Skin epidermis (tissue), 12 donors: ENCODE data around the gene ERCC5.

Source experiments
- H3K27ac ChIP-seq, 21 experiments: fragments of 200-600 bp; sonication (generic) in 11 of 21; one replicate each; pipeline ENCODE4 v1.5.0; 2020; ENCODE audit warnings: mild to moderate bottlenecking in 3 of 21, inconsistent platforms in 2 of 21, moderate library complexity in 2 of 21
- H3K4me3 ChIP-seq, 7 experiments: fragments of 200-600 bp; sonication (generic) in 2 of 7; one replicate each; pipeline ENCODE4 v1.5.0; 2020; ENCODE audit warnings: inconsistent platforms in 2 of 7, mild to moderate bottlenecking in 2 of 7, moderate library complexity in 1 of 7

ERCC5 gene

DNA sequence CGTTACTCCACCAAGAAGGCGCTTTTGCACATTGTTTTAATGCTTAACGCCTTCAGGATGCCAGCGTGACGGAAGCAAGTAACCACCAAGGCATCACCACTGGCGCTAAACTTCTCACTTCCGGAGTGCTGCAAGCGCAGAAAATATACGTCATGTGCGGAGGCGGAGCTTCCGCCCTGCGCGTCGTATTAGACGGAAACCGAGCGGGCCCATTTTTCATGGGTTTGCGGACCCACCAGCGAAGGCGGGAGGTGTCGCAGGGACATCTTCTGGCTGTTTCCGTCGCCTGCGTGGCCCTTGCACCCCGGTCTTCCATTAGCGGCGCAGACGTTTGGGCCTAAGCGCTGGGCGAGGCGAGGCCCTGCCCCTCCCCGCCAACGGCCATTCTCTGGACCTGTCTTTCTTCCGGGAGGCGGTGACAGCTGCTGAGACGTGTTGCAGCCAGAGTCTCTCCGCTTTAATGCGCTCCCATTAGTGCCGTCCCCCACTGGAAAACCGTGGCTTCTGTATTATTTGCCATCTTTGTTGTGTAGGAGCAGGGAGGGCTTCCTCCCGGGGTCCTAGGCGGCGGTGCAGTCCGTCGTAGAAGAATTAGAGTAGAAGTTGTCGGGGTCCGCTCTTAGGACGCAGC is at the start of gene ERCC5:
Gene ERCC5, plus strand, starts transcription at position 403 of the 631 bp plus-strand sequence. CDS start 235 bp downstream, outside the sequence.
- Histone ChIP-seq H3K27ac (peak within 1 kb of the TSS; percentile 74 to 99 (median 97)), H3K4me3 (peak within 1 kb of the TSS; percentile 79 to 99 (median 94))

DNA sequence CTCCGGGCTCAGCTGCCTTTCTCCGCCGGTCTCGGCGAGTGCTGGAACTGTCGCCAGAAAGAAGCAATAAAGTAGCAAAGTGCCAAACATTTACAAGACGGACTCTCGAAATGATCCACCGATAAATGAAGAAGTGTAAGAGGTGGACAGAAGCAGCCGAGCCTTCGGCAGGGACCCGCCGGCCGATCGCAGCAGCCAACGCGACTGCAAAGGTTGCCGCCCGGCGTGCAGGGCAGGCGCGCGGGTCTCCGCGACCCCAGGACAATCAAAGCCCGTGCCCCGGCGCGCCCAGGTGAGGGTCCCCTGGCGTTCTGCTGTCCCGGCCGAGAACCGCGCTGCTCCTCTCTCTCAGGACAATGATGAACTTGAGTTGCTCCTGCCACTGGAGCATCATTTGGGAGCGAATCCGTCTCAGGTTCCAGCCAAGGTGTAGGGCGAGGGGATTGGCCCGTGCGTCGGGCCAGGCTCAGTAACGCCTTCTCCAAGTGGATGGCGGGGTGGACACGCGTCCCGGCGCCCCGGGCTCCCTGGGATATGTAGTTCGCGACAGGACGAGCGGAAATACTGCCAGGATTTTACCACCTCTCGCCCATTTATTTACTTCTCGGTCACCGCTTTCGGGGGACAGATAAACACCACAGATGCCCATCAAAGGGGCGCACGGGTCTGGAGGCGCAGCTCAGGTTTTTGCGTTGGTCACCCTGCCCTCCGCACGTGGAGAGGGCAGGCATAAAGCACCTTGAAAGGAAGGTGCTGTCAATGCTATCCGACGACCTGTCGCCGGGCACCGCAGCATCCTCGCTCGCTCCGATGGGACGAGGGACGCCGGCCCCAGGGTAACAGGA is 47.0 kb upstream of the ERCC5 start, which contains the start of the genes BIVM and POGLUT2:
Gene BIVM, plus strand, starts transcription at position 539 of the 845 bp plus-strand sequence. CDS start 8,149 bp downstream, outside the sequence.
Gene POGLUT2, minus strand, starts transcription at position 396 of the 845 bp plus-strand sequence. Its CDS starts 306 bp downstream, at position 90.
- peak within 1 kb of the TSS; percentile 49 to 76 (median 71) for H3K4me3 ChIP-seq
- peak within 1 kb of the TSS; percentile 35 to 92 (median 83) for H3K27ac ChIP-seq

DNA sequence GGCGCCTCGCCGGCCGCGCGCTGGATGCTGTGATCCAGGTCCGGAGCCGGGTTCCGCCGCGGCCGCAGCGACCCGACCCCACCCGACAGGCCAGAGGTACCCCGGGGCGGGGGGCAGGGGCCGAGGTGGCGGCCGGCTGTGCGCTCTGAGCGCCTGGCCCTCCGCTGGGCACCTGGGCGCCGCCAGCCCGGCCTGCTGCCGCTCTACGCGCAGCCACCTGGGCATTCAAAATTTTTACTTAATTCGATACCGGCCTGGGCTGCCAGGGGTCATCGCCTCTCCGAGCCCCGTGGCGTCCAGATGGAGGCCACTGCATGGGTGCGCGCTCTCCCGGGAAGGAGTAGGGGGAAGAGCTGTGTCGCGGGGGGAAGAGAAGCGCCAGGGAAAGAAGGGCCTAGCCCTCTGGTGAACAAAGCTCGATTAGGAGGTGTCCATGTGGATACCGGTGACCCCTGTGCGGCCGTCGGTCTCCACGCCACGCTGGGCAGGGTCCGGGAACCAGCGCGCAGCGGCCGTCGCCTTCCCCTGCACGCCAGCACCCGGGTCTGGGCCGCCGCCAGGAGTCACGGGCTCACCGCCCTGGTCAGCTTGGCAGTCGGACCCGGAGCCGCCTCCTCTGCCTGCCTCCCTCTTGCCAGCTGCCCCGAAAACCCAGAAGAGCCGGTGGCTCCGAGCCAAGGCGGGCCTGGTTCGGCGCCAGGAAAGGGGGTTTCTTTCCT is 46.2 kb upstream of the ERCC5 start:
- peak overlapping the region; percentile 35 to 92 (median 83) for H3K27ac ChIP-seq
- peak overlapping the region; percentile 49 to 76 (median 71) for H3K4me3 ChIP-seq

GRCh38 chr13:102800145-102801041 is 45.4 kb upstream of the ERCC5 start:
- Histone ChIP-seq H3K27ac (peak overlapping the region; percentile 60 to 92 (median 83)), H3K4me3 (peak overlapping the region; percentile 49 to 76 (median 71))

DNA sequence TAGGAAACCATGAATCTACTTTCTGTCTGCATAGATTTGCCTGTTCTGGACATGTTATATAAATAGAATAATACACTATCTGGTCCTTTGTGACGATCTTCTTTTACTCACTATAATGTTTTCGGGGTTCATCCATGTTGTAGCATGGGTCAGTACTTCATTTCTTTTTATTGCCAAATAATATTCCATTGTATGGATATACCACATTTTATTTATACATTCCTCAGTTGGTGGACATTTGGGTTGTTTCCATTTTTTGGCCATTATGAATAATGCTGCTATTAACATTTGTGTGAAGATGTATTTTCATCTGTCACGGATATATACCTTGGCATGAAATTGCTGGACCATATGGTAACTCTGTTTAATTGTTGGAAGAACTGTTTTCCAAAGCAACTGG is 40.2 kb upstream of the ERCC5 start:
- H3K27ac ChIP-seq, result no peak overlapping the region
- H3K4me3 ChIP-seq, result no peak overlapping the region

DNA sequence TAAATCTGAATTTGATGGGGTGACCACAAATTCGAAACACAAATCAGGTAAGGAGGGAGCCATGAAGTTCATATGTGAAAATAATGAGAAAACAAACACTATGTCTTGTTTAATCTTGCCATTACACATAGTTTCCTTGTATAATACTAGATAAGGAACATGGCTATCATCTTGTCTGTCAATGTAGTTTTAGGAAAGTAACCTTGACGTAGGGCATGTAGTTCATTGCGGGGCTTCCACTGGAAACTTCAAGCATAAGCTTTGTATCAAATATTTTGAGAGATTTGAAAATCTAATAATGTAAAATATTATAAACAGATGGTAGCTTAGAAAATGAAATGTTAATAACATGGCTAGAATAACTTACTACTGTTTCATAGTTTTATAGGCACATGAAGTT is 38.1 kb upstream of the ERCC5 start:
- Histone ChIP-seq H3K27ac (no peak overlapping the region), H3K4me3 (no peak overlapping the region)

- H3K27ac ChIP-seq, result no peak overlapping the region
Observed at GRCh38 chr13:102812611-102813287, 33.1 kb upstream of the ERCC5 start.

DNA sequence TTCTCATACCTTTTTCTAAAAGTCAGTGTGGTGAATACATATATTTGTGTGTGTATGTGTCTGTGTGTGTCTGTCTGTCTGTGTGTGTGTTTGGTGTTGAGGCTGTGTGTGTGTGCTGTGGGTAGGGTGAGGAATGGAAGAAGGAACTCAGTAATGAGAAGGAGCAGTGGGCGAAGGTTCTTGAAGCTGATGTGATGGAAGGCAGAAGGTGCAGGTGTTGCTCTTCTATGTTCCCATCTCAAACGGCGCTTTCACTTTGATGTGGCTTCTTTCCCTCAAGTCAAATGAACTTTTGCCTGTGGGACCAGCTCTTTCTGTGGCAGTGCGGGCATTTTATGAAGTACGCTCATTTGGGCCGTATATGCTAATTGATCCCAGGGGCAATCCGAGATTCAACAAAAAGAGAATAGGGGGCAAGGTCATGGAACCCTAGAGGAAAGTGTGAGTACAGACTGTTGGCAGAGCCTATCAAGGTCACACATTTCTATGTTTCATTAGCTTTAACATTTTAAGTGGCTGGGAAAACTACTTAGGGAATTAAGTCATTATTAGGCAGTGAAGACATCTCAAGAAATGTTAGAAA is 31.7 kb upstream of the ERCC5 start:
- Histone ChIP-seq H3K4me3 (no peak overlapping the region), H3K27ac (no peak overlapping the region)

More at GRCh38 chr13:102812611-102813287, 33.1 kb upstream of the ERCC5 start:
- H3K4me3 ChIP-seq, result no peak overlapping the region

DNA sequence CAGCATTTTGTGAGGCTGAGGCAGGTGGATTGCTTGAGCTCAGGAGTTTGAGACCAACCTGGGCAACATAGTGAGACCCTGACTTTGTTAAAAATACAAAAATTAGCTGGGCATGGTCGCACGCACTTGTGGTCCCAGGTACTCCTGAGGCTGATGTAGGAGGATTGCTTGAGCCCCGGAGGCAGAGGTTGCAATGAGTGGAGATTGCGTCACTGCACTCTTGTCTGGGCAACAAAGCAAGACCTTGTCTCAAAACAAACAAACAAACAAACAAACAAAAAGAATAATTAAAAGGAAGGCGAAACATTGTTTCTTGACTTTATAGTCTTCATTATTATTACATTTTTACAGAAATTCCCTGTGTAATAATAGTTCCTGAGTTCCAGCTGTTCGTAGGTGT is 31.0 kb upstream of the ERCC5 start:
- Histone ChIP-seq H3K27ac (no peak overlapping the region), H3K4me3 (no peak overlapping the region)

DNA sequence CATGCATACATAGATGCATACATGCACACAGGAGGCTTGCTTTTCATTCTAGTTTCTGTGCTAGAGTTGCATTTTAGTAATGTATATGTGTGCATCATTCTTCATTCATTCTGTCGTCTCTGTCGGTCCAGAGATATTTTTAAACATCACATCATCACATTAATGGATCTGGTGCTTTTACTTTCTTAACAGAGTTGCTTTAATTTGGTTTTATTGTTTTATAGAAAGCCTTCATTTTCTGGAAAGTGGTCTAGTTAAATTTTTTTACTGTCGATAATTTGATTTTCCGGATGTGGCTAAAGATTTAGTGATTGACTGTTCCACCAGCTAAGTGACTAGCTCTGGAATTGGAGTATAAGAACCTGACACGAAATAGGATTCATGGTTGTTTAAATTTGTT is 30.0 kb upstream of the ERCC5 start:
- no peak overlapping the region for H3K4me3 ChIP-seq
- H3K27ac ChIP-seq, result no peak overlapping the region

DNA sequence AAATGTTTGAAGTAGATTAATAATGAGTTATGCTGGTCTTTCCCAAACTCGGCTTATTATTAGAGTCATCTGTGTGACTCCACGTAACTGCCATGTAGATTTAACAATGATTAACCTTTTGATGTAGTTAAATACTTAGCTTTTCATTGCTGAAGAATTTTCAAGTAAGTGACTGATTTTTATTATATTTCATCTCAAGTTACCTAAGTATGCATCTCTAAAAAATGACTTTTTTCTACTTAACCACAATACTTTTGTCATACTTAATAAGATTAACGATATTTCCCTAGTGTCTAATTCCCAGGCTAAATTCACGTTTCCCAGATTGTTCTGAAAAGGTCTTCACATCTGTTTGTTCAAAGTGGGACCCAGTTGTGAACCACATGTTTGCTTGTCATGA is 29.1 kb upstream of the ERCC5 start:
- no peak overlapping the region for H3K27ac ChIP-seq
- H3K4me3 ChIP-seq, result no peak overlapping the region

GRCh38 chr13:102817241-102817640 is 28.6 kb upstream of the ERCC5 start:
- H3K4me3 ChIP-seq, result no peak overlapping the region
- H3K27ac ChIP-seq, result no peak overlapping the region

DNA sequence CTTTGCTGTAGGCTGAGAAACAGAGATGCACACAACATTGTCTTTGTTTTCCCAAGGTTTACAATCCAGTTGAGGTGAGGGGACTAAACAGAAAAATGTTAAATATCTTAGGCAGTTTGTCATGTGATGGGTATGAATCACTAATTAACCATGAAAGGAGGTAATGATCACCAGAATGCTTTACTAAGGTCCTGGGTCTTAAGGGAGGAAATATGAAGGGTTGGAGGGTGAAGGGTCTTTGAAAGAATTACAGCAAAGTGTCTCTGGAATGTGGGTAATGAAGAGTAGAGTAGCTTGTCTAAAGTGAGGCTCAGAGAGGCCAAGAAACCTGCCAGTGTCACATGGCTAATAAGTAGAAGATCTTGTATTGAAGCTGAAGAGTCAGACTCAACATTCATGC is 27.9 kb upstream of the ERCC5 start:
- H3K27ac ChIP-seq, result no peak overlapping the region
- H3K4me3 ChIP-seq, result no peak overlapping the region

- no peak overlapping the region for H3K27ac ChIP-seq
- no peak overlapping the region for H3K4me3 ChIP-seq
Observed at GRCh38 chr13:102825400-102825799, 20.4 kb upstream of the ERCC5 start.

- peak overlapping the region in 1 of 21 experiments; percentile 22 for H3K27ac ChIP-seq
- no peak overlapping the region for H3K4me3 ChIP-seq
Observed at GRCh38 chr13:102825921-102826706, 19.7 kb upstream of the ERCC5 start.

GRCh38 chr13:102830646-102831045 is 15.2 kb upstream of the ERCC5 start:
- no peak overlapping the region for H3K27ac ChIP-seq

DNA sequence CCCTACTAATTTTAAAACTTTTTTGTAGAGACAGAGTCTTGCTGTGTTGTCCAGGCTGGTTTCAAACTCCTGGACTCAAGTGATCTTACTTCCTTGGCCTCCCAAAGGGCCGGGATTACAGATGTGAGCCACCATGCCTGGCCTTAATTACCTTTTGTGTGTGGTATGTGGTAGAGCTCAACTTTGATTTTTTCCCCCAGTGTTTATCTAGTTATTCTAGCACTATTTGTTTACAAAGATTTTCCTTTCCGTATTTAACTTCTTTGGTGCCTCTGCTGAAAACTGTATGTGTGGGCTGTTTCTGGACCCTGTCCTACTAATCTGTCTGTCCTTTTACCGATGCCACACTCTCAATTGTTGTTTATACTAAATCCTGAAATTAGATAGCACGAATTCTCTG is 9.4 kb upstream of the ERCC5 start:
- H3K27ac ChIP-seq, result no peak overlapping the region
- no peak overlapping the region for H3K4me3 ChIP-seq

More at GRCh38 chr13:102830646-102831045, 15.2 kb upstream of the ERCC5 start:
- no peak overlapping the region for H3K4me3 ChIP-seq
